CD4-positive, alpha-beta T cell treated with Interleukin-10 for 1 hour (primary cell): ENCODE data around the gene GLS.

ENCODE experiments used
- DNase-seq: peaks from one replicate; pipeline ENCODE4 v3.0.0-alpha.2; 2020

GLS gene

GRCh38 chr2:190888449-190888848, 7.8 kb downstream of the GLS start:
- DNase-seq, result no peak

GRCh38 chr2:190889175-190889943, 8.7 kb downstream of the GLS start:
- no peak for DNase-seq

DNA sequence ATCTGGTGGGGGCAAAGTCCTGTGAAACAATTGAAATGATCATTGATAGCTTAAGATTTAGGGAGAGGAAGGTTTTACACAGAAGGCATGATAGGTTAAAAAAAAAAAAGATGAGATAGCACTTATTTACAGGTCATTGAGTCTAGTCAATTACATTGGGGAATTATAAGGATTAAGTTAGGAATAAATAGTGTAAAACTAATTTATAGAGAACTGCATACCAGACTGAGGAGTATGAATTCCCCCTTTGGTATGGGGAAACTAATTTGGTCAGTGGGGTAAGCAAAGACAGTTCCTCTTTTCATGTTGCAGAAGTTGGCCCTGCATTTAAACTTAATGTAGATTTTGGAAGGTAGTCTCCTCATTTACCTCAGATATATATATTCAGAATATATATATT, 10.8 kb downstream of the GLS start:
- DNase-seq, result no peak

DNA sequence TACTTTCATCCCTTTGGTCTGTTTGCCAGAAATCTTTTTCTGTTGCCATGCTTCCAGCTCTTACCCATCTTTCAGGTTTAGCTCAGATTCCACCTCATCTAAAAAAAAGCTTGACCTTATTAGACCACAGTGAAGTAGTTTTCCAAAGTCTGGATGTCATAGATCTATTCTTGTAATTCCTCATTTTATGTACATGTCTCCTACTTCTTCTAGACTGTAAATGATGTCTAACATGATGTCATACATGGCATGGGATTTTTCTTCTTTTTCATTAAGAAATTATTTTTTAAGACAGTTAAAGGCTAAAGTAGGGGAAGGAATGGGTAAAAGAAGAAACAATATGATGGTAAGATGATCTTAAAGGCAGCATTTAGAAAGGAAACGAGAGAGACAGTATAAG, 11.3 kb downstream of the GLS start:
- no peak for DNase-seq

DNA sequence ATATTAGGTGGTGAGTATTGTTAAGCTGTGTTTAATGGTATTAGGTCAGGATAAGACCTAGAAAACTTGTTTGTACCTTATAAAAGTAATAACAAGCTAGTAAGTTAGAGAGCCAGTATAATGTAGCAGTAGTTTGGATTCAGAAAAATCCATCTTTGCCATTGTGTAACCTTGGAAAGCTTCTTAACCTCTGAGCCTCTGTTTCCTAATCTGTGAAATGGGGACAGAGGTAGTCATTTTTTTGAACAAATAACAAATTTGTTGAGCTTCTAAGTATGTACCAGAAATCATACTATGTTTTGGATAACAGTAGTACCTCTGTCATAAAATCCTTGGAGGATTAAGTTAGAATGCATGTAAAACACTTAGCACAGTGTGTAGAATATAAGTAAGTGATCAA, 12.5 kb downstream of the GLS start:
- DNase-seq, result no peak

GRCh38 chr2:190896477-190896876, 15.9 kb downstream of the GLS start:
- no peak for DNase-seq

DNA sequence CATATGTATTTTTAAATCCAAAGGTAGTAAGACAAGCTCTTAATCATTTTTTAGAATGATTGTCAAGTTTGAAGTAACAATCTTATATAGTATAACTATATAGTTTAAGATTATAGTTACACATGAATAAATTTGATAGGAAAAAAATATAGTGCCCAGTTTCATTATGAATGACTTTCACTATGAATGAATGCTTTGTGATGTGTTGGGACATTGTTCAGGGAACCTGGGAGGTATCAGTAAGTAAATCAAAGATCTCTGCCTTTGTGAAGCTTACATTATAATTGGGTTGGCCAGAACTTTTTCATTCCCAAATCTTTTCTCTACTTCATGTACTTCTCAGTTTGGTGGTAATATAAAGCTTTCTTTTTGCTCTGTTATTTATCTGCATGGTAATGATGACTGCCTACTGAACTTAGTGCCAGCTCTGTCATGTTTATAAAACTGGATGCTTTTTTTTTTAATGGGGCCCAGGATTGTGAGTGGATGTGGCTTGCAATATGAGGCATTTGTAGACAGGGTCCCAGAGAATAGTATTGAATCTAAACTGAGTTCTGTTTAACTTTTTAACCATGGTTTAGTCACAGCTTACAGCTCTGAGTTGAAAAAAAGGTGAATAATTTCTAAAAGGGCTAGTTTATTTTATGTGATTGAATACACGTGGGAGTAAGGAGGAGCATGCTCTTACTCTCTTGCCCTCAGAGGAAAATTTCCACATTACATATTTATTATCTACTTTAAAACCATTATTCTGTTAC, 23.3 kb downstream of the GLS start:
- DNase-seq, result no peak

DNA sequence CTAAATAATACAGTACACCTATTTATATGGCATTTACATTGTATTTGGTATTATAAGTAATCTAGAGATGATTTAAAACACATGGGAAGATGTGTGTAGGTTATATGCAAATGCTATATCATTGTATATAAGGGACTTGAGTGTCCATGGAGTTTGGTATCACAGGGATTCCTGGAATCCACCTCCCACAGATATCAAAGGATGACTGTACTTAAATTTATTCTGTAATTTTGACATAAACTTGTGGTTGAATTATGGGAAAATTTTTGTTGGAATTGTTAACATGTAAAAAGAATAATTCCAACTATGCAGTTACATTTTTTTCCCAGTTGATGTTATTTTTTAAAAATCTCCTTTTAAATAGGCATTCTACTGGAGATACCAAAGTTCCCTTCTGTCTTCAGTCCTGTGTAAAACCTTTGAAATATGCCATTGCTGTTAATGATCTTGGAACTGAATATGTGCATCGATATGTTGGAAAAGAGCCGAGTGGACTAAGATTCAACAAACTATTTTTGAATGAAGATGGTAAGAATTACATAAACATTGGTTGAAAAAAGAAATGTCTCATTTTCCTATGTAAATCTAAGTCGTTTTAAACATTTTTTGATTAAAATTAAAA, 24.1 kb downstream of the GLS start:
- no peak for DNase-seq

DNA sequence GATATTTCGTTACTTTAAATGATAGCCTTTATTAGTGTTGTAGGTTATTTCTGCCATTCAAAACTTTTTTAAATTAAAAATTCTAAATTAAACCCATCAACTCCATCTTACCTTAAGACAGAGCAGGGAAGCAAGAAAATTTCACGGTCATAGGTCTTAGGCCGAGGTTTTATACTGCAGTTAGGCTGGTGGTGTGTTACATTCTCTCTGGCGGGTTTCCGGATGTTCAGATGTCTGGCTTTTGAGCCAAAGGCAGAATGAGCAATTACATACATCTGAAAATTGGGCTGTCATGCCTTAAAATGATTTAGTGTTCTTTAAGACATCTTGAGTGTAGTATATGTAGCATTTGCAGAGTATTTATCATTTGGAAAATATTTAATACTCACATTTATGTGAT, 27.9 kb downstream of the GLS start:
- DNase-seq, result no peak

- DNase-seq, result no peak
These were observed 29.1 kb downstream of the GLS start for GRCh38 chr2:190909680-190910079.

DNA sequence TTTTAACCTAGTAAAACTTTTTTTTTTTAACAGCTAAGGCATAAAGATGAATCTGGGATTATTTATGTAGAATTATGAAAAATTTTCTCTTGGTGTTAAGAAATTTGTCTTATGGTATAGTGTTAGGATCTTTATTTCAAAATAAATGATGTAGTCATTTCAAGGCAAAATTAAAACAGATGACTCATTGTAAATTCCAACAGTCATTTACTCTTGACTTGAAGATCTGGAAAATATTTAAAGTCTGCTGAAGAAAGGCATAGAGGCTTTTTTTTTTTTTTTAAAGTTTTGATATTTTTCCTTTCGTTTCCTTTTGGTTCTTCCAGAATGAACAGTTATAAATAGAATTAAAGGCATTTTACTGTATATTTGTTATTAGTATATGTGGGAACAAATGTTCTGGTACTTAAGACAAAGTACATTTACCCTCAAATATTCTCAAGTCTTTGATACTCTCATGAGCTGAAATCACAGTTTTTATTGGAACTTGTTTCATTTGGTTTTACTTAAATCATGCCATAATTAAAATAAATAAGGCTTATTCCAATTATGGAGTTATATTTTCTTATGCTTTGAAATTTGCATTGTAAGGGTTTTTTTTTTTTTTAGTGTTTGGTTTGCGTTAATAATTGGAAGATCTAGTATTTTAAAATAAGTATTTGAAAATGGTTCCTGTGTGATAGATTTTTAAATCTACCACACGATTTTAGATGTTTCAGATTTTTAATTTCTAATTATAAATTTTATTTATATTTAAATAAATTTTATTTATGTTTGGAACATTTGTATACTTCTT, 29.9 kb downstream of the GLS start:
- no peak for DNase-seq

DNA sequence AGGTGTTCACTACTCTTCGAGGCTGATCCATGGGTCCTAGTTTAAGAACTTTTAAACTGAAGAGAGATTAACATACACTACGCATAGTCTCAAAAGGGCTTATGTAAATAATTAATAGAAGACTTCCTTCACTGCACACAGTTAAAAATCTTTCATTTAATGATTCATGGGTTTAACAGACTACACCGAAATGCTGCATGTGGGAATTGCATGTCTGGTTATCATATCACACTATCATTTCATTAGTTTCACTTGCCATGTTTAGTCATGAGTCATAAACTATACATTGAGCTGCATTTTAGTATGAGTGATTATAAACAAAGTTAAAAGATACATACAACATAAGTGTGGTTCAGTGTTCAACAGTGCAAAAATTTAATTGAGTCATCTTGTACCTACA, 31.2 kb downstream of the GLS start:
- no peak for DNase-seq

- DNase-seq, result no peak
These were observed 32.1 kb downstream of the GLS start for GRCh38 chr2:190912726-190913125.

- DNase-seq, result no peak
These were observed 33.1 kb downstream of the GLS start for GRCh38 chr2:190913725-190914124.

DNA sequence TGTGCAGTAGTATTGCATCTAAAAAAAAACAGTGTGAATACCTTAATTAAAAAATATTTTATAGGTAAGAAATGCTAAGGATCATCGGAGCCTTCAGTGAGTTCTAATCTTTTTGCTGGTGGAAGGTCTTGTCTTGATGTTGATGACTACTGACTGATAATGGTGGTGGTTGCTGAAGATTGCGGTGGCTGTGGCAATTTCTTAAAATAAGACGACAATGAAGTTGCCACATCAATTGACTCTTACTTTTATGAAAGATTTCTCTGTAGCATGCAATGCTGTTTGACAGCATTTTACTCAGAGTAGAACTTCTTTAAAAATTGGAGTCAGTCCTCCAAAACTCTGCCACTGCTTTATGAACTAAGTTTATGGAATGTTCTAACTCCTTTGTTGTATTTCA, 36.2 kb downstream of the GLS start:
- no peak for DNase-seq

DNA sequence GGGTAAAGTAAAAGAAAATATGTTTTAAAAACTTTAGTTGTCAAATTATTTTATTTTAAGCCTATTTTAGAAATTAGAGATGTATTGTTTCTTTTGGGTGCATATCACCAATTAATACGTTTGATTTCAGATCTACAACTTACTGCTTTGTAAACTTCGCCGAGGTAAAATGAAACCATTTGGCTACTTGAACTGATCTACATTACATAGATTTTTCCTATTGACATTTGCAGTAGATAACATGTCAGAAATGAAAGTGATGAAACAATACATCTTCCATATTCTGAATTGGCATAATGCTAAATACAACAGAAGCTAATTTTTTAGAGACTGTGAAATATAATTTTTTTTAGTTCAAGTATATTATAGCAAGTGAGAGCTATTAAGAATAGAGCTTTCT, 39.5 kb downstream of the GLS start:
- DNase-seq, result no peak

DNA sequence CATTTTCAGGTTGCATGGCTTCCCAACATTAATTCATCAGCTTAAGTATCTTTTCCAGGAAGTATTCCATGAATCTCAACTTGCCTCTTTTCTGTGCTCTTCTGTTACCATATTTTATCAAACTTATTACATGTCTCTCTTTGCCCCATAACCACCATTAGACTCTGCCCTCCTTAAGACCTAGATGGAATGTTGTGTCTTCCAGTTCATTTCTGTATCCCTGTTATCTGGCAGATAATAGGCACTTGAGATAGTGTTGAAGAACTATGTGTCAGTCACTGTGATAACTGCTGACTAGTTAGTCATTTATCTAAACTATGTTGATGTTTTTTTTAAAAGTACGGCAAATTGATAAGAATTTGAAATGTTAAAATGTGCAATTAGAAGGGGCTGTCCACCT, 41.8 kb downstream of the GLS start:
- DNase-seq, result no peak

- no peak for DNase-seq
These were observed 46.7 kb downstream of the GLS start for GRCh38 chr2:190927301-190927700.

DNA sequence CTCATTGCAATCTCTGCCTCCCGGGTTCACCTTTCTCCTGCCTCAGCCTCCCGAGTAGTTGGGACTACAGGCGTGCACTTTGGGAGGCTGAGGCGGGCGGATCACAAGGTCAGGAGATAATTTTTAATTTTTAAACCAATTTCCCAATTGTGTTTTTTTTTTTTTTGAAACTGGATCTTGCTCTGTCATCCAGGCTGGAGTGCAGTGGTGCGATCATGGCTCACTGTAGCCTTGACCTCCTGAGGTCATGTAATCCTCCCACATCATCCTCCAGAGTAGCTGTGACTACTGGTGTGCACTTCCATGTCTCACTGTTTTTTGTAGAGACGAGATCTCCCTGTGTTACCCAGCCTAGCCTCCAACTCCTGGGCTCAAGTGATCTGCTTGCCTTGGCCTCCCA, 49.3 kb downstream of the GLS start:
- DNase-seq, result no peak

DNA sequence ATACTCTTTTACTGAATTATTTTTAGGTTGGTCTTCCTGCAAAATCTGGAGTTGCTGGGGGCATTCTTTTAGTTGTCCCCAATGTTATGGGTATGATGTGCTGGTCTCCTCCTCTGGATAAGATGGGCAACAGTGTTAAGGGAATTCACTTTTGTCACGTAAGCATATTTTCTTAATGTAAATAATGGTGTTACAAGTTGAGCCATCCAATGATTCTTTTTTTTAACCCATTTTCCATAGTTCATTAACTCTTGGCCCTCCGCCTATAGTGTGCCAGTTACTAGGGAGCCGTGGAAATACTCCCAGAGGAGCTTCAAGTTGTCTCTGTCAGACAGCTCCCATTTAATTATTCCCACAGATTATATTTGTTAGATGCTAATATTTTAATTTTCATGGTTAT, 49.8 kb downstream of the GLS start:
- DNase-seq, result no peak

- DNase-seq, result no peak
These were observed 51.9 kb downstream of the GLS start for GRCh38 chr2:190932514-190932913.

GRCh38 chr2:190933361-190933760, 52.7 kb downstream of the GLS start:
- DNase-seq, result no peak

GRCh38 chr2:190935054-190935453, 54.4 kb downstream of the GLS start:
- DNase-seq, result no peak
